Stimulated activated naive CD8-positive, alpha-beta T cell treated with anti-CD3 and anti-CD28 coated beads, Interleukin-15, amount 100 ng/mL, for 72 hours (primary cell): ENCODE data around the gene KCNMB3.
"Not testable (repeated sequence)": the region's sequence is repeated elsewhere in the genome, so short reads cannot be mapped to it uniquely, and the experiment has no call there.

Source experiments
- ATAC-seq: fragments of 150-1000 bp; cut with Tn5 transposase; 2 replicates; pipeline ENCODE4 v1.10.0; 2021; ENCODE audit warnings: mild to moderate bottlenecking, moderate library complexity
- DNase-seq, 2 donors: peaks; one replicate each; pipeline ENCODE4 v3.0.0; 2021 to 2022
- H3K27ac Mint-ChIP-seq, 2 donors: one replicate each; pipeline ENCODE4 v1.8.0; 2022; ENCODE audit warnings: mild to moderate bottlenecking in 2 of 2, mixed read lengths in 2 of 2, moderate library complexity in 2 of 2
- H3K27me3 Mint-ChIP-seq: one replicate; pipeline ENCODE4 v1.8.0; 2022; ENCODE audit warnings: mixed read lengths
- H3K4me1 Mint-ChIP-seq: one replicate; pipeline ENCODE4 v1.8.0; 2022; ENCODE audit warnings: mild to moderate bottlenecking, mixed read lengths
- H3K4me3 Mint-ChIP-seq, 2 donors: one replicate each; pipeline ENCODE4 v1.8.0; 2022; ENCODE audit warnings: mild to moderate bottlenecking in 2 of 2, mixed read lengths in 2 of 2, moderate library complexity in 1 of 2
- H3K9me3 Mint-ChIP-seq, 2 donors: one replicate each; pipeline ENCODE4 v1.8.0; 2022; ENCODE audit warnings: mixed read lengths in 2 of 2

KCNMB3 gene

GRCh38 chr3:179272385-179272784 is 21.5 kb upstream of the KCNMB3 start:
- ATAC-seq (no peak), DNase-seq (no peak)
- Mint-ChIP-seq H3K27ac (no peak overlapping the region), H3K4me3 (no peak overlapping the region), H3K9me3 (no peaks in the 10 kb centered on the region), H3K27me3 (peaks cover 10% of the 10 kb centered on the region), H3K4me1 (no peaks in the 10 kb centered on the region)

- DNase-seq (no peak), ATAC-seq (no peak)
- no peak overlapping the region for H3K4me3 Mint-ChIP-seq
- no peaks in the 10 kb centered on the region for H3K4me1 Mint-ChIP-seq
- H3K27me3 Mint-ChIP-seq, result peaks cover 32% of the 10 kb centered on the region
- H3K9me3 Mint-ChIP-seq, result no peaks in the 10 kb centered on the region
- no peak overlapping the region for H3K27ac Mint-ChIP-seq
These were observed 18.3 kb upstream of the KCNMB3 start for GRCh38 chr3:179269152-179269707.

GRCh38 chr3:179268400-179269051 is 17.6 kb upstream of the KCNMB3 start:
- no peaks in the 10 kb centered on the region for H3K9me3 Mint-ChIP-seq
- ATAC-seq (no peak), DNase-seq (no peak)
- no peaks in the 10 kb centered on the region for H3K4me1 Mint-ChIP-seq
- H3K27me3 Mint-ChIP-seq, result peaks cover 32% of the 10 kb centered on the region
- H3K4me3 Mint-ChIP-seq, result no peak overlapping the region
- no peak overlapping the region for H3K27ac Mint-ChIP-seq

GRCh38 chr3:179266701-179267211 is 15.8 kb upstream of the KCNMB3 start:
- Mint-ChIP-seq H3K9me3 (no peaks in the 10 kb centered on the region), H3K27me3 (peaks cover 32% of the 10 kb centered on the region), H3K27ac (no peak overlapping the region), H3K4me1 (no peaks in the 10 kb centered on the region), H3K4me3 (no peak overlapping the region)
- DNase-seq (no peak), ATAC-seq (no peak)

GRCh38 chr3:179265875-179266274 is 15.0 kb upstream of the KCNMB3 start:
- H3K4me1 Mint-ChIP-seq, result peaks cover 2% of the 10 kb centered on the region

GRCh38 chr3:179265092-179265491 is 14.2 kb upstream of the KCNMB3 start:
- Mint-ChIP-seq H3K27me3 (peaks cover 38% of the 10 kb centered on the region), H3K4me3 (no peak overlapping the region), H3K9me3 (no peaks in the 10 kb centered on the region), H3K27ac (peak overlapping the region in 1 of 2 donors; percentile 42), H3K4me1 (peaks cover 9% of the 10 kb centered on the region)
- DNase-seq, result no peak
- ATAC-seq, result no peak

More at GRCh38 chr3:179265875-179266274, 15.0 kb upstream of the KCNMB3 start:
- Mint-ChIP-seq H3K9me3 (no peaks in the 10 kb centered on the region), H3K4me3 (no peak overlapping the region), H3K27ac (no peak overlapping the region), H3K27me3 (peaks cover 32% of the 10 kb centered on the region)
- ATAC-seq, result peak; percentile 48
- no peak for DNase-seq

- H3K27me3 Mint-ChIP-seq, result peaks cover 38% of the 10 kb centered on the region
- no peaks in the 10 kb centered on the region for H3K9me3 Mint-ChIP-seq
- no peak overlapping the region for H3K27ac Mint-ChIP-seq
- H3K4me1 Mint-ChIP-seq, result peaks cover 9% of the 10 kb centered on the region
- no peak for DNase-seq
- no peak overlapping the region for H3K4me3 Mint-ChIP-seq
- ATAC-seq, result no peak
These were observed 13.5 kb upstream of the KCNMB3 start for GRCh38 chr3:179264449-179264848.

- no peaks in the 10 kb centered on the region for H3K9me3 Mint-ChIP-seq
- H3K4me3 Mint-ChIP-seq, result no peak overlapping the region
- peaks cover 9% of the 10 kb centered on the region for H3K4me1 Mint-ChIP-seq
- no peak overlapping the region for H3K27ac Mint-ChIP-seq
- DNase-seq, result no peak
- peaks cover 33% of the 10 kb centered on the region for H3K27me3 Mint-ChIP-seq
- ATAC-seq, result no peak
These were observed 12.2 kb upstream of the KCNMB3 start for GRCh38 chr3:179263134-179263533.

GRCh38 chr3:179260949-179261765 is 10.2 kb upstream of the KCNMB3 start:
- peak overlapping the region; percentile 74 to 77 for H3K4me3 Mint-ChIP-seq
- peaks cover 18% of the 10 kb centered on the region for H3K27me3 Mint-ChIP-seq
- ATAC-seq (peak; percentile 96), DNase-seq (peak; percentile 72 to 74)
- H3K27ac Mint-ChIP-seq, result no peak overlapping the region
- H3K4me1 Mint-ChIP-seq, result peaks cover 9% of the 10 kb centered on the region
- no peaks in the 10 kb centered on the region for H3K9me3 Mint-ChIP-seq

- not testable (repeated sequence) for H3K27me3 Mint-ChIP-seq, H3K4me1 Mint-ChIP-seq, H3K27ac Mint-ChIP-seq, H3K9me3 Mint-ChIP-seq, ATAC-seq, DNase-seq
- peak overlapping the region; percentile 66 to 77 for H3K4me3 Mint-ChIP-seq
These were observed 9.2 kb upstream of the KCNMB3 start for GRCh38 chr3:179259959-179260756.

GRCh38 chr3:179258820-179259219 is 7.9 kb upstream of the KCNMB3 start:
- no peak for DNase-seq
- H3K4me3 Mint-ChIP-seq, result no peak overlapping the region
- H3K4me1 Mint-ChIP-seq, result peaks cover 9% of the 10 kb centered on the region
- ATAC-seq, result no peak
- no peak overlapping the region for H3K27ac Mint-ChIP-seq
- peaks cover 7% of the 10 kb centered on the region for H3K27me3 Mint-ChIP-seq
- peaks cover 0 to 5% of the 10 kb centered on the region in 2 donors for H3K9me3 Mint-ChIP-seq

GRCh38 chr3:179257742-179258141 is 6.8 kb upstream of the KCNMB3 start:
- not testable (repeated sequence) for H3K4me1 Mint-ChIP-seq, H3K9me3 Mint-ChIP-seq, H3K4me3 Mint-ChIP-seq, H3K27ac Mint-ChIP-seq, ATAC-seq, DNase-seq, H3K27me3 Mint-ChIP-seq

GRCh38 chr3:179256813-179257212 is 5.9 kb upstream of the KCNMB3 start:
- no peak for ATAC-seq
- Mint-ChIP-seq H3K27ac (no peak overlapping the region), H3K27me3 (peaks cover 7% of the 10 kb centered on the region), H3K4me3 (no peak overlapping the region), H3K9me3 (peaks cover 0 to 5% of the 10 kb centered on the region in 2 donors), H3K4me1 (peaks cover 9% of the 10 kb centered on the region)
- DNase-seq, result no peak

GRCh38 chr3:179247289-179248015 is 3.5 kb downstream of the KCNMB3 start:
- Mint-ChIP-seq H3K9me3 (no peaks in the 10 kb centered on the region), H3K4me3 (no peak overlapping the region), H3K4me1 (no peaks in the 10 kb centered on the region), H3K27ac (peak overlapping the region in 1 of 2 donors; percentile 37), H3K27me3 (no peaks in the 10 kb centered on the region)
- DNase-seq (no peak), ATAC-seq (no peak)

GRCh38 chr3:179244878-179245277 is 6.0 kb downstream of the KCNMB3 start:
- DNase-seq (no peak), ATAC-seq (no peak)
- no peaks in the 10 kb centered on the region for H3K9me3 Mint-ChIP-seq
- no peaks in the 10 kb centered on the region for H3K4me1 Mint-ChIP-seq
- no peaks in the 10 kb centered on the region for H3K27me3 Mint-ChIP-seq
- no peak overlapping the region for H3K4me3 Mint-ChIP-seq
- no peak overlapping the region for H3K27ac Mint-ChIP-seq
